Amniotic stem cell (primary cell): Measurements from ENCODE around the gene GYPC.
"Not testable (repeated sequence)": the region's sequence is repeated elsewhere in the genome, so short reads cannot be mapped to it uniquely, and the experiment has no call there.

Experiments used
- DNase-seq: peaks from one replicate; lab custom pipeline; 2025; lab: John Stamatoyannopoulos, UW

Gene GYPC

DNA sequence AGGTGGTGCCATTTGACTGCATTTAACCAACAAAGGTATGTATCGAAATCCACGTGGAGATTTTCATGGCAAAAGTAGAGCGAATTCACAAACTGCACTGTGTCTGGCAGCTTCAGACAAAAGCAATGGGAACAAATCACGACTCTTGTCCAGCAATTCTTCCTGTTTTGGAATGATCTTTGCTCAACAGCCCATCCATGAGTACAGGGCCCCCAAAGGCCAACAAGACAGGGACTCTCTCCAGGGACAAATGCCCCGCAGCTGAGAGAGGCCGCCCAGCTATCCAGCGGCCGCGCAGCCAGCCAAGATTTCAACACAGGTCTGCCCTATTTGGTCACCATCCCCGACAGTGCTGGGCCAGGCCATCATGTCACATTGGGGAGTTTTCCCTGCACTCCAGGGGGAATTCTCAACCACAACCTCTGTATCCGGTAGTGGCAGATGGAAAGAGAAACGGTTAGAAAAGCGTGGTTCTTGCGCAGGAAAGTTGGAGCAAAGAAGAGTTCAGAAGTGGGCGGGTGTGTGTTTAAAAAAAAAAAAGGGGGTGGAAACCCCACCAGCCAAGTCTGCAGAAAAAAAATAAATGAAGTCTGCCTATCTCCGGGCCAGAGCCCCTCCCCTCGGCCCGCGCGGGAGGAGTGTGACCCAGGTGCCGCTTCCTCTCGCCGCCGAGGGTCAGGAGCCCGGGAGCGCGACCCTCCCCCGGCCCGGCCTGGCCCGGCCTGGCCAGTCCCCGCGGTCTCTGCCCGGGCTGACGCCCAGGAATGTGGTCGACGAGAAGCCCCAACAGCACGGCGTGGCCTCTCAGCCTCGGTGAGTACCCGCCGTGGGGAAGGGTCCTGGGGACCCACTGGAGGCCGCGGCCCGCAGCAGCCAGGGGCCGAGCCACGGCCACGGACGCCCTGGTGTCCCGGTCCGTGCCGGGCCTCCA is at the start of gene GYPC:
TSS of gene GYPC (plus strand) at position 659 of the 931 bp plus-strand sequence. CDS start at position 765, 106 bp downstream.
- peak; percentile 16 for DNase-seq

DNA sequence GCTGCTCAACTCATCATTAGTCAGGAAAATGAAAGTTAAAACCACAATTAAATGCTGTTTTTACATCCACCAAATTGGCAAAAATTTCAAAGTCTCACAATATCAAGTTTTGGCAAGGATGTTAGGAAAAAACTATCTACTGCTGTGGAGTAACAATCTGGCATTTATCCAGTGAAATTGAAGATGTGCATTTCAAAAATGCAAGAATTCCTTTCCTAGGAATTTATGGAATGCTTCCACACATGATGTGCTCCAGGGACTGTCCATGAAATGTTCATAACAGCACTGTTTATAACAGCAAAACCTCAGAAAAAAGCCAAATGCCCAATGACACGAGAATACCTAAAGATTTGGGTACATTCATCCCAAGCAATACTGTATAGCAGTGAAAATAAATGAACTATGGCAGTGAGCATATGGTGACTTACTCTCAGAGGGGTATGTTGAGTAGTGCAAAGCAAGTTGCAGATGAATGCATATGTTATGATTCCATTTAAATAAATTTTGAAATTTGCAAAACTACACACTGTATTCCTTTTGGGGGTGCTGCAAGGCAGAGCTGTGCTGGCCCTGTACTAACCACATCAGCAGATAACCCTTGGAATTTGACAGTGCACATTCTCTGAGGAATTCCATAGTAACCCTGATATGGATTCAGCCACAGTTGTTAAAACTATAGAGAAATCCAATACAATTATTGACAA is 41.3 kb upstream of the GYPC start:
- DNase-seq: no peak

- no peak for DNase-seq
Measured at GRCh38 chr2:126616606-126617069, 39.3 kb upstream of the GYPC start.

GRCh38 chr2:126620302-126620701 is 35.7 kb upstream of the GYPC start:
- DNase-seq: no peak

GRCh38 chr2:126623000-126623399 is 33.0 kb upstream of the GYPC start:
- DNase-seq: no peak

DNA sequence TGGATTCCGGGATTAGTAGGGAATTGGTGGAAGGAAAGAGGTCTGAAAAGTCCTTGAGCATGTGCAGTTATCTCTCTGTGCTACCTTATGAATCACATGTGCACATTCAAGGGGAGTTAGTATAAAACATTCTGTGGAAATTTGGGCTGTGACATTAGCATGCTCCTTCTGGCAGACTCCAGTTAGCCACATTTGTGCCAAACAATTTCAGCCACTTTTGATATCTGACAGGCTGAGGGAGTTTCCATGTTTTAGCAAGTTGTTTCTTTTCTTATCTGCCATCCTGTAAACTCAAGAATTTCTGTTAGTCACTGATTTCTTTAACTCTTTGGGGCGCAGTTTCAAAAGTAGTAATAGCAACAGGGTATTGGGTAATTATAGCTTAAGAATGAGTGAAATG is 28.3 kb upstream of the GYPC start:
- no peak for DNase-seq

- no peak for DNase-seq
Measured at GRCh38 chr2:126634273-126634861, 21.6 kb upstream of the GYPC start.

- no peak for DNase-seq
Measured at GRCh38 chr2:126635281-126635680, 20.7 kb upstream of the GYPC start.

DNA sequence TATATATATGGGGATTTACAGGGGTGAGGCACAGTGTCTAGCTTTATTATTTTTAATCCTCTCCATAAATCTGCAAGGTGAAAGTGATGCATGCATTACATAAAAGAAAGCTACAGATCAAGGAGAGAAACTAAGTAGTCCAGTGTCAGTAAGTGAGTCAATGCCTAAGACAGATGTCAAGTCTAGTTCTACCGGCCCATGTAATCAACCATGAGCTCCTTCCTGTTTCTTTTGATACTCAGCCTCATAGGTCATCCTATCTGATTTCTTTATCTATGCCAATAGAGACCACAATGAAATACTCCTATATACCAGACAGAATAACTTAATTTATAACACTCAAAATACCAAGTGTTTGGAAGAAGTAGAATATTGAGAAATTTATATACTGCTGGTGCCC is 20.2 kb upstream of the GYPC start:
- DNase-seq: no peak

- DNase-seq: no peak
Measured at GRCh38 chr2:126637386-126637785, 18.6 kb upstream of the GYPC start.

DNA sequence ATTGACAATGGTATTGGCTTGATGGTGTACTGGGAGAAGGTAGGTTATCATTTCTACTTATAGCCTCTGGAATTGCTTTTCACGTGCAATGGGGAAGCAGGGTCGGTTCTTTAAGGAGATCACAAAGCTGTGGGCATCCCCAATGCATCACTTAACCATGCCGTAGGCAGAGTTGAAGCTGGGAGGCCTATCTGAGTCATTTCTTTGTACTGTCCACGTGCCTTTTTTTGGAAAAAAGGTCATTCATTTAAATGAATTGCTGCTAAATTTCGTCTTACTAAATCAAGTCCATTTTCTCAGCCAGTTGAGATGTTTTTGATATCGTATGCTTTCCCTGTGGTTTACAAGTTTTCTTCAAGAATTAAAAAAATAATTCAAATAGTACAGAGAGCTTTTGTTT is 17.2 kb upstream of the GYPC start:
- no peak for DNase-seq

GRCh38 chr2:126639276-126639675 is 16.7 kb upstream of the GYPC start:
- no peak for DNase-seq

- not testable (repeated sequence) for DNase-seq
Measured at GRCh38 chr2:126641294-126641693, 14.7 kb upstream of the GYPC start.

DNA sequence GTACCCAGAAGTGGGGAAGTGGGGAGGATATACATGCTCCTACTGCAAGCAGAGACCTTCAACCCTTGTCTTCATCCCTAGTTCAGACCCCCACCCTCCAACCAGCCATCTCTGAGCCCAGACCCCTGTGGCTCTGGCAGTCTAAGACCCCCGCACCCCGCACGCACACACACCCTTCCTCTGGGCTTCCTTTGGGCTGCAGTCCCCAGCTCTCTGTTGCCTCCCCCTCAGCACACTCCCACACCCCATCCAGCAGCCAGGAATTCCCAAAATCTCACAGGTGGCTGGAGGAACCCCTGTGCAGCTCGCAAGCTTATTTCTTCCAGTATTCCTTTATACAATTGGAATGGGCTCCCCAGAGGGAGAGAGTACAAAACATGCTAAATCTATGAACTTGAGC is 13.9 kb upstream of the GYPC start:
- no peak for DNase-seq

DNA sequence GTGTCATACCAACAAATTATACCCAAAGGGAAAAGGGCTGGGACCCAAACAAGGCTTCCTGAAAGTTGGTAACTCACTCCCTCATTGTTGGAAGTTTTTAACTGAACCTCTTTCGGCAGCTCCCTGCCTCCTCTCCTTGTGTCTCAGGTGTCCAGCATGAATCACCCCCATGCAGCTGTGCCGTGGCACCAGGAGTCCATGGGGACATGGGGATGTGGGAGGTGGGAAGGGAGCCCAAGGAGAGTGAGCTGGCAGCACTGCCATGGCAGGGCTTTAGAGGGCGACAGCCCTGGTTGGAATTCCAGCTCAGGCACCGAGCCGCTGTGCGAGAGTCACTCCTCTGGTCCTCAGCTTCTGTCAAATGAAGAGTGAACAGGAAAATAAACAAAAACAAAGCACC is 12.5 kb upstream of the GYPC start:
- no peak for DNase-seq

- DNase-seq: no peak
Measured at GRCh38 chr2:126643972-126644371, 12.0 kb upstream of the GYPC start.

- no peak for DNase-seq
Measured at GRCh38 chr2:126644630-126645191, 11.2 kb upstream of the GYPC start.

- no peak for DNase-seq
Measured at GRCh38 chr2:126645211-126645618, 10.7 kb upstream of the GYPC start.

GRCh38 chr2:126646026-126646425 is 9.9 kb upstream of the GYPC start:
- DNase-seq: no peak

- DNase-seq: not testable (repeated sequence)
Measured at GRCh38 chr2:126647714-126648344, 8.1 kb upstream of the GYPC start.

- not testable (repeated sequence) for DNase-seq
Measured at GRCh38 chr2:126648345-126648786, 7.6 kb upstream of the GYPC start.

- DNase-seq: no peak
Measured at GRCh38 chr2:126649101-126649500, 6.9 kb upstream of the GYPC start.
